ENCODE data around the gene GBF1.

DNA sequence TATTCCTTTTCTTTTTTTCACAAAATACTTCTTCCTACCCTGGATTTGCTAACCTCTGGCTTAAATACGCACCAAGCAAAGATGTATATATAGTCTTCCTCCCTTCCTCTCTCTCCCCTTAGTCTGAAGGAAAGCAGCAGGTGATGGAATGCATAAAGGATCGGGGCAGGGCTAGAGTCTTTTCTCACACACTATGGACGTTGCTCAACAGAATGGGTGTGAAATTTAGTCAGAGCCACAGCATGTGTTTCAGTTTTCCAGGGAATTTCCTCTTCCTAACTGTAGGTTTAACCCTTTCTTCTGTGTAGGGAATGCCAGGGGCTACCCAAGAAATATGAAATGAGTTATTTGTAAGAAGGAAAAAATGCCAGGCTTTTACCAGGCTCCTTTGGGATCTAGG, 78.7 kb downstream of the GBF1 start:
- TF ChIP-seq, protein P1, sequence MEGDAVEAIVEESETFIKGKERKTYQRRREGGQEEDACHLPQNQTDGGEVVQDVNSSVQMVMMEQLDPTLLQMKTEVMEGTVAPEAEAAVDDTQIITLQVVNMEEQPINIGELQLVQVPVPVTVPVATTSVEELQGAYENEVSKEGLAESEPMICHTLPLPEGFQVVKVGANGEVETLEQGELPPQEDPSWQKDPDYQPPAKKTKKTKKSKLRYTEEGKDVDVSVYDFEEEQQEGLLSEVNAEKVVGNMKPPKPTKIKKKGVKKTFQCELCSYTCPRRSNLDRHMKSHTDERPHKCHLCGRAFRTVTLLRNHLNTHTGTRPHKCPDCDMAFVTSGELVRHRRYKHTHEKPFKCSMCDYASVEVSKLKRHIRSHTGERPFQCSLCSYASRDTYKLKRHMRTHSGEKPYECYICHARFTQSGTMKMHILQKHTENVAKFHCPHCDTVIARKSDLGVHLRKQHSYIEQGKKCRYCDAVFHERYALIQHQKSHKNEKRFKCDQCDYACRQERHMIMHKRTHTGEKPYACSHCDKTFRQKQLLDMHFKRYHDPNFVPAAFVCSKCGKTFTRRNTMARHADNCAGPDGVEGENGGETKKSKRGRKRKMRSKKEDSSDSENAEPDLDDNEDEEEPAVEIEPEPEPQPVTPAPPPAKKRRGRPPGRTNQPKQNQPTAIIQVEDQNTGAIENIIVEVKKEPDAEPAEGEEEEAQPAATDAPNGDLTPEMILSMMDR (IDR thresholded peaks at IDR 0.05) = no peak
- TF ChIP-seq POLR2A (IDR thresholded peaks at IDR 0.05) = no peak

All from Peyer's patch (tissue), 4 donors.